Urothelium cell line (cell line): ENCODE measurements around the gene SYT8.
A peak's percentile ranks its signal among the peaks of the same experiment; 100 is the strongest.

Experiments
- DNase-seq: peaks from one replicate; pipeline ENCODE4 v3.0.0; 2011; ENCODE audit warnings: low spot score, mixed read lengths
- FAIRE-seq: peaks from 2 replicates; lab custom pipeline; 2011; peaks lifted over from hg19 to GRCh38; lab: Jason Lieb, UNC

SYT8 gene

GRCh38 chr11:1817000-1817399 lies 17.8 kb upstream of the SYT8 start:
- DNase-seq (no peak), FAIRE-seq (no peak)

GRCh38 chr11:1817511-1817910 lies 17.3 kb upstream of the SYT8 start:
- FAIRE-seq (no peak), DNase-seq (no peak)

- FAIRE-seq (no peak), DNase-seq (no peak)
Measured at GRCh38 chr11:1819074-1819473, 15.7 kb upstream of the SYT8 start.

- FAIRE-seq, result no peak
- DNase-seq, result no peak
Measured at GRCh38 chr11:1820463-1821325, 14.1 kb upstream of the SYT8 start.

GRCh38 chr11:1821562-1821961 lies 13.2 kb upstream of the SYT8 start:
- DNase-seq (no peak), FAIRE-seq (no peak)

GRCh38 chr11:1822648-1823375 lies 12.0 kb upstream of the SYT8 start:
- DNase-seq, result no peak
- FAIRE-seq, result no peak

- no peak for FAIRE-seq
- DNase-seq, result no peak
Measured at GRCh38 chr11:1823376-1824220, 11.2 kb upstream of the SYT8 start.

- DNase-seq, result no peak
- FAIRE-seq, result no peak
Measured at GRCh38 chr11:1824221-1825038, 10.4 kb upstream of the SYT8 start.

- DNase-seq, result no peak
- FAIRE-seq, result no peak
Measured at GRCh38 chr11:1825039-1825740, 9.6 kb upstream of the SYT8 start.

GRCh38 chr11:1825785-1826451 lies 8.9 kb upstream of the SYT8 start:
- DNase-seq, result no peak
- no peak for FAIRE-seq

- DNase-seq (peak; percentile 75), FAIRE-seq (peak; percentile 40)
Measured at GRCh38 chr11:1826552-1827094, 8.2 kb upstream of the SYT8 start.

GRCh38 chr11:1827095-1827813 lies 7.5 kb upstream of the SYT8 start:
- peak; percentile 90 for FAIRE-seq
- peak; percentile 89 for DNase-seq

GRCh38 chr11:1827931-1828330 lies 6.9 kb upstream of the SYT8 start:
- FAIRE-seq, result no peak
- no peak for DNase-seq

- no peak for FAIRE-seq
- no peak for DNase-seq
Measured at GRCh38 chr11:1828542-1828941, 6.2 kb upstream of the SYT8 start.

GRCh38 chr11:1829039-1829820 lies 5.6 kb upstream of the SYT8 start:
- DNase-seq (peak; percentile 86), FAIRE-seq (no peak)

GRCh38 chr11:1830004-1830321 lies 4.8 kb upstream of the SYT8 start:
- no peak for FAIRE-seq
- DNase-seq, result no peak

- no peak for DNase-seq
- FAIRE-seq, result no peak
Measured at GRCh38 chr11:1830322-1831223, 4.2 kb upstream of the SYT8 start.
